Stomach (tissue), 4 donors: ENCODE data around the gene MRPS12.

Experiments
- CTCF ChIP-seq, 7 experiments: fragments of 450-650 bp in 4 of 7; fragments of 200-600 bp in 3 of 7; sonication (generic) in 3 of 7; IDR thresholded peaks; one replicate each; pipeline ENCODE4 v1.5.1; 2016 to 2019; ENCODE audit warnings: antibody characterized with exemption in 7 of 7, control low read depth in 2 of 7, mild to moderate bottlenecking in 1 of 7
- POLR2A ChIP-seq, 4 donors: fragments of 450-650 bp; IDR thresholded peaks; one replicate each; pipeline ENCODE4 v1.6.1; 2016; ENCODE audit warnings: antibody characterized with exemption in 4 of 4, control low read depth in 2 of 4, mild to moderate bottlenecking in 1 of 4, moderate library complexity in 1 of 4

- no peak for TF ChIP-seq CTCF (IDR thresholded peaks at IDR 0.05)
- no peak for TF ChIP-seq POLR2A (IDR thresholded peaks at IDR 0.05)
Measured at GRCh38 chr19:38933544-38933943, 2.8 kb downstream of the MRPS12 start.
